8988T (cell line): Measurements from ENCODE around the gene TRAK1.

Experiments
- DNase-seq: peaks from one replicate; pipeline ENCODE4 v3.0.0; 2011

Gene TRAK1

GRCh38 chr3:42159147-42159546 is 68.0 kb downstream of the TRAK1 start:
- no peak for DNase-seq

DNA sequence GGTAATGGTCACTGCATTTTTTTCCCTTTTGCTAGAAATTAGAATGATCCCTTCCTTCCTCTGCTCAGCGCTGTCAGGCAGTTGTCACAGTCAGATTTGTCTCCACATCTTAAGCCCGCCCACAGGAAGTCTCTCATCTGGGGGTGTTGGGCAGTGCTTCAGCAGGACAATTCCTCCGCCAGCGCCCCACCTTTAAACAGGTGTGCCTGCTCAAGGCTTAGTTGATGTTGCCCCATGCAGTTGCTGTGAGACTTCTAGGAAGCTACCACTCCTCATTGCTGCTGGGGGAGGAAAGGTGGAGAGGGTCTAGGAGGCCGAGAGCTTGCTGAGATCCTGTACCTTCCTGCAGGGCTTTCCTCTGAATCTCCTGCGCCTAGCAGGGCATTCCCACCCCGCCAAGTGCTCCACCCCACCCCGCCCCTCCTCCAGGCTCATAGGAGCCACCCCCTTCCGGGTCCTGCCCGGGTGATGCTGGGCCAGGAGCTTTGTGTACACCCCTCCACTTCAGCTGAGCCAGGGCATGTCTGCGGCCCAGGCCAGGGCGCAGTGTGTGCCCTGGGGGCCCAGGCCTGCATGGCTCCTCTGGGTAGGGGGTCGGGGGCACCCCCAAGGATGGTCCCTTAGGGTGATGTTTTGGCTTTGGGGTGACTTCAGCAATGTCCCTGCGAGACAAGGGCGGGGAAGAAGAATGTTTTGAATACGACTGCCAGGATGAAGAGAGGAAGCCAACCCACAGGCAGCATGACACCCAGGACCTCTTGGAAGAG is 68.7 kb downstream of the TRAK1 start:
- peak; percentile 46 for DNase-seq

- no peak for DNase-seq
These were observed 70.1 kb downstream of the TRAK1 start for GRCh38 chr3:42161050-42161935.

DNA sequence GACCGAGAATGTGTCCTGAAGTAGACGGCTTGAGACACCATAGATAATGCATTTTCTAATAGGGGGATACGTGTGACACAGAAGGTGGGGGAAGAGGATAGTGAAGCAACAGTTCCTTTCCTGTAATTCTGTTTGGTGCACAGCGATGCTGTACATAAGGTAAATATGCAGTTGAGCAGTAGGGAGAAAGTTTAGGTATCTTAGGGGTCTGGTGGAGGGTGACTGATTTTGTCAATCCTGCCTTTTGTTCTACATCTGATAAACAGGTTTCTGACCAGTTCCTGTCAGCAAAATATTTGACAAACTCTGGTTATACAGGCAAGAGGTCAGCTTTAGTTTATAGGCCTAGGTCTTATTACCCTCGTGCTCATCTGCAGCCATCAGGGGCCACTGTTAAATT is 71.3 kb downstream of the TRAK1 start:
- no peak for DNase-seq

DNA sequence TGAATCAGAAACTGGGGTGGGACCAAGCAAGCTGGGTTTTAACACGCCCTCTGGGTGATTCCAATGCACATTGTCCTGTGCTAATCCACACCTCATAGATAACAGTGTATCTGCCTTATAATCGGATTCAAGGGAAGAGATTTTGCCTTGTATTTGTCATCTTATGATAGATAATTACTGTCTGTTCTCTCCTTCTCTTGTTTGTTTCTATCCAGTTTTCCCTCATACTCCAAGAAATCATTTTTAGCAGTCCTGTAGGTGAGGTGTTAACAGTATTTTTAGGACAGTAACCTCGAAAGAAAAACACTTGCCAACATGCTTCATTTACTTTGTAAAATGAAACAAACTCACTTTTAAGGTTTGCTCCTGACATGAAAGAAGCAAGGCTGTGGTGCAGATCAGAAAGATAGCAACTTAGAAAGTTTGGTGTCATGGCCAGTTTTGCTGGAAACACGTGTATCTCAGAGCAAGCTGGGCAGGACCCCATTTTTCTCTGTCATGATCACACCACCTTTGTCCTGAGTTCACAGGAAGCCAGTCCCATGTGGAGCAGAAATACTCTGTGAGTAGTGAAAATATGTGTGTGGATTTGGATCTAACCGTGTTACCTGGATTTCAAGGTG is 72.6 kb downstream of the TRAK1 start:
- no peak for DNase-seq

- DNase-seq: no peak
These were observed 73.5 kb downstream of the TRAK1 start for GRCh38 chr3:42164656-42165055.

DNA sequence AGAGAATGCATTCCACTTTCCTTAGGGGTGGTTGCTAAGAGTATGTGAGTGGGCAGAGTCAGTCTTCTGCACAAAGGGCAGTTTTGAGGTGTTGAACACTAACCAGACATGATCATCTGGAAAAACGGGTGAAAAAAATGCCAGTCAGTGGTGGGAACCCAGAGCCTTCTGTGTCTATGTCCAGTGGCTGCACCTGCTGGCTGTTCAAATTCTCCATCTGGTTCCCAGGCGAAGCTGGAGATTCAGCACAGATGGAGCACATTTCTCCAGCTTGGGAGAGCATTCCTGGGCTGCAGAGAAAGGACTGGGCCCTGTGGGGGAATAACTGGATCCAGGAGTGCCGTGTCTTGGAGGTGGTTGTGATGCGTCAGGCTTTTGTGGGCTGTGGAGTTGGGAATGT is 74.1 kb downstream of the TRAK1 start:
- DNase-seq: no peak

DNA sequence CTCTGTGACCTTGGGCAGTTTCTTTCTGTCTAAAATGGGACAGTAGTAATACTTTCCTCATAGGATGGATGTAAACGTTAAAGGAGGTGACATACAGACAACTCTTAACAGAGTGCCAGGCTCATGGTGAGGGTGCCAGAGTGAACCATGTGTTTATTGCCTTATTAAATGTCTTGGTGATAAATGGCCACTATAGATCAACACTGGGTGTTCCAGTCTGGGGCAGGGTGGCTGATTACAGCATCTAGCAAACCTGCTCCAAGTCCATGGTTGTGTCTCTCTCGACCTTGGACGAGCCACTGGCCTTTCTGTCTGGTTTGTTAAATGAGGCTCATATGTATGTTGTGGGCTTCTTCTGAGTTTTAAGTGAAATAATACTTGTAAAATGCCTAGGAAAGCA is 75.1 kb downstream of the TRAK1 start:
- no peak for DNase-seq

- DNase-seq: no peak
These were observed 75.6 kb downstream of the TRAK1 start for GRCh38 chr3:42166662-42167300.

- DNase-seq: no peak
These were observed 78.5 kb downstream of the TRAK1 start for GRCh38 chr3:42169579-42170120.

- no peak for DNase-seq
These were observed 81.0 kb downstream of the TRAK1 start for GRCh38 chr3:42172047-42172654.

GRCh38 chr3:42173307-42173706 is 82.2 kb downstream of the TRAK1 start:
- DNase-seq: no peak

- DNase-seq: no peak
These were observed 83.7 kb downstream of the TRAK1 start for GRCh38 chr3:42174679-42175385.

- no peak for DNase-seq
These were observed 84.5 kb downstream of the TRAK1 start for GRCh38 chr3:42175386-42176240.

GRCh38 chr3:42176242-42177034 is 85.3 kb downstream of the TRAK1 start:
- no peak for DNase-seq

- DNase-seq: no peak
These were observed 86.1 kb downstream of the TRAK1 start for GRCh38 chr3:42177068-42177800.

- DNase-seq: no peak
These were observed 86.6 kb downstream of the TRAK1 start for GRCh38 chr3:42177801-42178150.

GRCh38 chr3:42179110-42179725 is 88.1 kb downstream of the TRAK1 start:
- peak; percentile 54 for DNase-seq

DNA sequence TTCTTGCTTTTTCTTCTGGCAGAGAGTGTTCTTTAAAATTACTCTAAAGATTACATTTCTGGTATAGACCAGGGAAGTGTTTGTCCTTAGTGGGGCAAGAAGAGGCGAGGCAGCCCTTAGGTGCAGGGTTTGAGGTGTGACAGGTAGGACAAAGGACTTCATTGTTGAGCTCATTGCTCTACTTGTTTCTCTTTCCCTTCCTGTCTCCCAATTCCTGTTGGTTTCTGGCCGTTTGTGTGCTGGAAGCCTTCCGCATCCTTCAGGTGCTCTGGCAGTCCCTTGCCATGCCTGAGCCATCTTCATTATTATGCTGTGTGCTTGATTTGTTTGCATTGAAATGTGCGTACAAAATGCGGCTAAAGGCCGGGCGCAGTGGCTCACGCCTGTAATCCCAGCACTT is 89.7 kb downstream of the TRAK1 start:
- no peak for DNase-seq
